AG09319 (cell line): Measurements from ENCODE around the gene OMD.

ENCODE experiments used
- DNase-seq: peaks from one replicate; pipeline ENCODE4 v3.0.0-alpha.2; 2010; ENCODE audit warnings: low read depth; ENCODE audit errors: extremely low read depth
- TF ChIP-seq, protein P1 (sequence below): IDR thresholded peaks from 2 replicates; pipeline ENCODE4 v1.5.1; 2011; ENCODE audit warnings: low read depth, mild to moderate bottlenecking, inconsistent platforms, low read length, moderate library complexity

Gene OMD, protein sequence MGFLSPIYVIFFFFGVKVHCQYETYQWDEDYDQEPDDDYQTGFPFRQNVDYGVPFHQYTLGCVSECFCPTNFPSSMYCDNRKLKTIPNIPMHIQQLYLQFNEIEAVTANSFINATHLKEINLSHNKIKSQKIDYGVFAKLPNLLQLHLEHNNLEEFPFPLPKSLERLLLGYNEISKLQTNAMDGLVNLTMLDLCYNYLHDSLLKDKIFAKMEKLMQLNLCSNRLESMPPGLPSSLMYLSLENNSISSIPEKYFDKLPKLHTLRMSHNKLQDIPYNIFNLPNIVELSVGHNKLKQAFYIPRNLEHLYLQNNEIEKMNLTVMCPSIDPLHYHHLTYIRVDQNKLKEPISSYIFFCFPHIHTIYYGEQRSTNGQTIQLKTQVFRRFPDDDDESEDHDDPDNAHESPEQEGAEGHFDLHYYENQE

DNA sequence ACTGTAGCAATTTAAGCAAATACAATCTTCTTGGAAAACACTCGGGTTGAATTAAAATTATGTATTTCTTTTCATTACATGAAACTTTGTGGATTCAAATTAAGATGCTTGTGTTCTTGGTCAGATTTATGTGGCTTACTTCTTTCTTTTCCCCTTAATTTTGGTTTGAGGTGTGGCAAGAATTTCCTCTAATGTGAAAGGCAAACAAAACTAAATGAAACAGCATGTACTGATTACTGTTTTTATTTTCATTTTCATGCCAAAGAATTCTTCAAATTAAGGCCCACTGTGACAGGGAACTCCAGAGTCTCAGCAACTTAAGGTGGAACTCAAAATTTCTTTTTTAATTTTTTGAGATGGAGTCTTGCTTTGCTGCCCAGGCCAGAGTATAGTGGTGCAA is at the start of gene OMD:
TSS of gene OMD (minus strand) at position 132 of the 400 bp plus-strand sequence. CDS start 6,913 bp downstream, outside the sequence.
- TF ChIP-seq, protein P1, sequence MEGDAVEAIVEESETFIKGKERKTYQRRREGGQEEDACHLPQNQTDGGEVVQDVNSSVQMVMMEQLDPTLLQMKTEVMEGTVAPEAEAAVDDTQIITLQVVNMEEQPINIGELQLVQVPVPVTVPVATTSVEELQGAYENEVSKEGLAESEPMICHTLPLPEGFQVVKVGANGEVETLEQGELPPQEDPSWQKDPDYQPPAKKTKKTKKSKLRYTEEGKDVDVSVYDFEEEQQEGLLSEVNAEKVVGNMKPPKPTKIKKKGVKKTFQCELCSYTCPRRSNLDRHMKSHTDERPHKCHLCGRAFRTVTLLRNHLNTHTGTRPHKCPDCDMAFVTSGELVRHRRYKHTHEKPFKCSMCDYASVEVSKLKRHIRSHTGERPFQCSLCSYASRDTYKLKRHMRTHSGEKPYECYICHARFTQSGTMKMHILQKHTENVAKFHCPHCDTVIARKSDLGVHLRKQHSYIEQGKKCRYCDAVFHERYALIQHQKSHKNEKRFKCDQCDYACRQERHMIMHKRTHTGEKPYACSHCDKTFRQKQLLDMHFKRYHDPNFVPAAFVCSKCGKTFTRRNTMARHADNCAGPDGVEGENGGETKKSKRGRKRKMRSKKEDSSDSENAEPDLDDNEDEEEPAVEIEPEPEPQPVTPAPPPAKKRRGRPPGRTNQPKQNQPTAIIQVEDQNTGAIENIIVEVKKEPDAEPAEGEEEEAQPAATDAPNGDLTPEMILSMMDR, result no peak
- peak; percentile 76 for DNase-seq

GRCh38 chr9:92468206-92468605 is 43.9 kb upstream of the OMD start:
- TF ChIP-seq, protein P1, result no peak
- no peak for DNase-seq

- TF ChIP-seq, protein P1, result no peak
- DNase-seq, result no peak
Measured at GRCh38 chr9:92467511-92467910, 43.2 kb upstream of the OMD start.

DNA sequence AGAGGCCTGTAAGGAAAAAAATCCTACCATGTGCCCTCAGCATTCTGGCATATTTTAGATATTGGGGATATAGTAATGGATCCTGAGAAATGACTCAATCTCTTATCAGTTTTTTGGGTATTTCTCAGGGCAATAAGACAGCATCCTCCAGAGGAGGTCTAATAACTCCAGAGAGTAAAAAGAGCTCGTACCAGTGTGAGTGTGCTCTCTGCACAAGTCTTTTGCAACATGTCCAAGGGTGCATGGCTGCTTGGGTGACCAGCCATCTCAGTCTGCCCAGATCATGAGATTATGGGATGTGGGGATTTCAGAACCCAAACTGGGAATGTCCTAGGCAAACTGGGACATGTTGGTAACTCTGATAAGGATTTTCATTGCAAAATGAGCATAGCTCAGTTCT is 42.8 kb upstream of the OMD start:
- TF ChIP-seq, protein P1, result no peak
- DNase-seq, result no peak

- peak; percentile 80 for DNase-seq
- TF ChIP-seq, protein P1, result no peak
Measured at GRCh38 chr9:92463984-92464383, 39.7 kb upstream of the OMD start.

DNA sequence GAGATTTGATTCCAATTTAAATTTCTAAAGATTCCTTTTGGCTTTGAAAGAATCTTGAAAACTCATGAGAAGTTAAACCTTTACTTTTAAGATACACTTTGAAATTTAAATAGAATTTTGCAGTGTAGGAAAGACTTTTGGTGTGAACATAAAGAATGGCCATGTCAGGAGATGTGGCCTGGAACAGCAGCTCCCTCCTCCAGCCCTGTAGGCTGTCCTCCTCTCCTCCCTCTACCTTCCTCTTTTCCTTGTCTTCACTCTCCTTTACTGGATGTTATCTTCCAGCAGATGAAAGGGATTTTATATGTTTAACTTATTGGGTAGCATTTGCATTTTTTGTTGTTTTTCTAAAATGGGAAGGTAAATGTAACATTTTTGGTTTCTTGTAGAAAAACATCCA is 39.1 kb upstream of the OMD start:
- TF ChIP-seq, protein P1, result no peak
- DNase-seq, result no peak

- DNase-seq, result no peak
- TF ChIP-seq, protein P1, result no peak
Measured at GRCh38 chr9:92457576-92457975, 33.3 kb upstream of the OMD start.
